Skeletal muscle satellite cell (primary cell): ENCODE results near the gene NPHP4.
"Not testable (repeated sequence)": the region's sequence is repeated elsewhere in the genome, so short reads cannot be mapped to it uniquely, and the experiment has no call there.

ENCODE experiments used
- H3K27me3 ChIP-seq: 2 replicates; pipeline ENCODE4 v1.7.0; 2013; ENCODE audit warnings: low read length; ENCODE audit not compliant: control insufficient read depth, insufficient read depth
- H3K36me3 ChIP-seq: 2 replicates; pipeline ENCODE4 v1.7.0; 2013; ENCODE audit warnings: mild to moderate bottlenecking, control low read depth, low read length; ENCODE audit not compliant: insufficient read depth
- H3K4me1 ChIP-seq: 2 replicates; pipeline ENCODE4 v1.7.0; 2013; ENCODE audit warnings: low read length; ENCODE audit not compliant: control insufficient read depth, insufficient read depth
- H3K4me2 ChIP-seq: 2 replicates; pipeline ENCODE4 v1.7.0; 2013; ENCODE audit warnings: mild to moderate bottlenecking, low read length
- H3K4me3 ChIP-seq: 2 replicates; pipeline ENCODE4 v1.7.0; 2013; ENCODE audit warnings: low read length
- H3K9ac ChIP-seq: 2 replicates; pipeline ENCODE4 v1.7.0; 2013; ENCODE audit warnings: mild to moderate bottlenecking, low read depth, low read length, moderate library complexity
- H3K9me3 ChIP-seq: replicated peaks from 2 replicates; pipeline ENCODE4 v1.7.0; 2013; ENCODE audit warnings: mild to moderate bottlenecking, control low read depth, low read length

NPHP4 gene

GRCh38 chr1:5853858-5854257 lies 138.4 kb downstream of the NPHP4 start:
- not testable (repeated sequence) for H3K9ac ChIP-seq, H3K4me2 ChIP-seq, H3K4me3 ChIP-seq, H3K27me3 ChIP-seq, H3K36me3 ChIP-seq, H3K9me3 ChIP-seq, H3K4me1 ChIP-seq

- no peaks in the 10 kb centered on the region for H3K4me1 ChIP-seq
- peaks cover 4% of the 10 kb centered on the region for H3K27me3 ChIP-seq
- no peak overlapping the region for H3K4me3 ChIP-seq
- no peaks in the 10 kb centered on the region for H3K36me3 ChIP-seq
- H3K9me3 ChIP-seq, result no peaks in the 10 kb centered on the region
- H3K4me2 ChIP-seq, result no peak overlapping the region
- no peak overlapping the region for H3K9ac ChIP-seq
Observed at GRCh38 chr1:5850503-5850902, 141.7 kb downstream of the NPHP4 start.

- Histone ChIP-seq H3K27me3 (peaks cover 4% of the 10 kb centered on the region), H3K36me3 (no peaks in the 10 kb centered on the region), H3K4me1 (no peaks in the 10 kb centered on the region), H3K9ac (no peak overlapping the region), H3K4me2 (no peak overlapping the region), H3K9me3 (no peaks in the 10 kb centered on the region), H3K4me3 (no peak overlapping the region)
Observed at GRCh38 chr1:5849550-5849949, 142.7 kb downstream of the NPHP4 start.

GRCh38 chr1:5847013-5847659 lies 145.1 kb downstream of the NPHP4 start:
- no peak overlapping the region for H3K9ac ChIP-seq
- H3K4me3 ChIP-seq, result no peak overlapping the region
- no peak overlapping the region for H3K4me2 ChIP-seq
- no peaks in the 10 kb centered on the region for H3K4me1 ChIP-seq
- peaks cover 4% of the 10 kb centered on the region for H3K27me3 ChIP-seq
- no peaks in the 10 kb centered on the region for H3K36me3 ChIP-seq
- H3K9me3 ChIP-seq, result no peaks in the 10 kb centered on the region

GRCh38 chr1:5845376-5845775 lies 146.8 kb downstream of the NPHP4 start:
- Histone ChIP-seq H3K4me3 (no peak overlapping the region), H3K9me3 (no peaks in the 10 kb centered on the region), H3K36me3 (no peaks in the 10 kb centered on the region), H3K9ac (no peak overlapping the region), H3K27me3 (no peaks in the 10 kb centered on the region), H3K4me2 (no peak overlapping the region), H3K4me1 (no peaks in the 10 kb centered on the region)

- no peak overlapping the region for H3K4me2 ChIP-seq
- no peak overlapping the region for H3K9ac ChIP-seq
- H3K4me1 ChIP-seq, result no peaks in the 10 kb centered on the region
- H3K4me3 ChIP-seq, result no peak overlapping the region
- no peaks in the 10 kb centered on the region for H3K36me3 ChIP-seq
- no peaks in the 10 kb centered on the region for H3K27me3 ChIP-seq
- H3K9me3 ChIP-seq, result no peaks in the 10 kb centered on the region
Observed at GRCh38 chr1:5844442-5844841, 147.8 kb downstream of the NPHP4 start.

GRCh38 chr1:5843521-5844096 lies 148.6 kb downstream of the NPHP4 start:
- H3K4me3 ChIP-seq, result no peak overlapping the region
- H3K9ac ChIP-seq, result no peak overlapping the region
- no peaks in the 10 kb centered on the region for H3K36me3 ChIP-seq
- H3K4me2 ChIP-seq, result no peak overlapping the region
- H3K27me3 ChIP-seq, result no peaks in the 10 kb centered on the region
- no peaks in the 10 kb centered on the region for H3K9me3 ChIP-seq
- H3K4me1 ChIP-seq, result no peaks in the 10 kb centered on the region

GRCh38 chr1:5842679-5843078 lies 149.5 kb downstream of the NPHP4 start:
- H3K36me3 ChIP-seq, result no peaks in the 10 kb centered on the region
- H3K27me3 ChIP-seq, result no peaks in the 10 kb centered on the region
- H3K9me3 ChIP-seq, result no peaks in the 10 kb centered on the region
- H3K9ac ChIP-seq, result no peak overlapping the region
- no peaks in the 10 kb centered on the region for H3K4me1 ChIP-seq
- H3K4me2 ChIP-seq, result no peak overlapping the region
- no peak overlapping the region for H3K4me3 ChIP-seq

- H3K4me2 ChIP-seq, result no peak overlapping the region
- H3K9me3 ChIP-seq, result no peaks in the 10 kb centered on the region
- H3K27me3 ChIP-seq, result no peaks in the 10 kb centered on the region
- H3K9ac ChIP-seq, result no peak overlapping the region
- no peaks in the 10 kb centered on the region for H3K36me3 ChIP-seq
- no peaks in the 10 kb centered on the region for H3K4me1 ChIP-seq
- no peak overlapping the region for H3K4me3 ChIP-seq
Observed at GRCh38 chr1:5840551-5841001, 151.6 kb downstream of the NPHP4 start.

- Histone ChIP-seq H3K27me3 (no peaks in the 10 kb centered on the region), H3K9ac (no peak overlapping the region), H3K4me1 (no peaks in the 10 kb centered on the region), H3K4me2 (no peak overlapping the region), H3K4me3 (no peak overlapping the region), H3K9me3 (no peaks in the 10 kb centered on the region), H3K36me3 (no peaks in the 10 kb centered on the region)
Observed at GRCh38 chr1:5839881-5840550, 152.2 kb downstream of the NPHP4 start.

GRCh38 chr1:5839161-5839880 lies 152.9 kb downstream of the NPHP4 start:
- H3K9me3 ChIP-seq, result no peaks in the 10 kb centered on the region
- no peaks in the 10 kb centered on the region for H3K27me3 ChIP-seq
- H3K4me3 ChIP-seq, result no peak overlapping the region
- no peak overlapping the region for H3K9ac ChIP-seq
- no peaks in the 10 kb centered on the region for H3K36me3 ChIP-seq
- H3K4me1 ChIP-seq, result no peaks in the 10 kb centered on the region
- H3K4me2 ChIP-seq, result no peak overlapping the region
